Astrocyte of the spinal cord (primary cell): ENCODE results near the gene MRTO4.

Source experiments
- DNase-seq: peaks from one replicate; pipeline ENCODE4 v3.0.0; 2011; ENCODE audit warnings: low read depth, low spot score
- H3K4me3 ChIP-seq: 2 replicates; pipeline ENCODE4 v1.5.1; 2011; ENCODE audit warnings: low read depth, mild to moderate bottlenecking, low read length, moderate library complexity
- CTCF ChIP-seq: IDR thresholded peaks from 2 replicates; pipeline ENCODE4 v1.5.1; 2012; ENCODE audit warnings: low read depth, mild to moderate bottlenecking, low read length, inconsistent platforms
- in situ Hi-C: cut with HindIII; loops from 2 replicates; pipeline ENCODE4 v1.10.0; 2017; ENCODE audit warnings: low sequenced_read_pairs

Gene MRTO4

GRCh38 chr1:19308509-19308907 is 56.9 kb downstream of the MRTO4 start:
- in situ Hi-C loops: no loop called here
- TF ChIP-seq CTCF: no peak
- H3K4me3 ChIP-seq: no peak overlapping the region
- no peak for DNase-seq

- in situ Hi-C loops: no loop called here
- peak; percentile 81 for DNase-seq
- no peak overlapping the region for H3K4me3 ChIP-seq
- TF ChIP-seq CTCF: no peak
Observed at GRCh38 chr1:19309123-19309813, 57.7 kb downstream of the MRTO4 start.
